OCI-LY3 (cell line): Measurements from ENCODE around the gene EHMT1.

Experiments used
- H2AFZ ChIP-seq: fragments of 200-600, 300-600 bp; shearing (Covaris generic); 2 replicates; pipeline ENCODE4 v1.6.0; 2014; ENCODE audit warnings: antibody characterized with exemption, low read depth, low read length
- H3K27ac ChIP-seq: fragments of 200-600, 300-600 bp; sonication (generic); 2 replicates; pipeline ENCODE4 v1.5.1; 2014; ENCODE audit warnings: mild to moderate bottlenecking, low read length, moderate library complexity, mixed read lengths
- H3K27me3 ChIP-seq: fragments of 200-600, 300-600 bp; sonication (generic); 2 replicates; pipeline ENCODE4 v1.6.1; 2014; ENCODE audit warnings: low read depth, low read length, mixed read lengths
- H3K36me3 ChIP-seq: fragments of 200-600, 300-600 bp; sonication (generic); replicated peaks from 2 replicates; pipeline ENCODE3; 2014; ENCODE audit warnings: low read depth, low read length, mixed read lengths
- H3K4me1 ChIP-seq: fragments of 300-600, 200-600 bp; sonication (generic); 2 replicates; pipeline ENCODE4 v1.6.1; 2014; ENCODE audit warnings: low read length, mixed read lengths
- H3K4me2 ChIP-seq: fragments of 200-600, 300-600 bp; sonication (generic); 2 replicates; pipeline ENCODE4 v1.6.1; 2014; ENCODE audit warnings: low read length, mixed read lengths
- H3K4me3 ChIP-seq: fragments of 300-600, 200-600 bp; sonication (generic); 2 replicates; pipeline ENCODE4 v1.5.1; 2014; ENCODE audit warnings: antibody characterized with exemption, mild to moderate bottlenecking, low read length, moderate library complexity
- H3K79me2 ChIP-seq: fragments of 300-600, 200-600 bp; shearing (Covaris generic); 2 replicates; pipeline ENCODE4 v1.6.1; 2014; ENCODE audit warnings: mild to moderate bottlenecking, low read length, mixed read lengths
- H3K9ac ChIP-seq: fragments of 300-600, 200-600 bp; shearing (Covaris generic); 2 replicates; pipeline ENCODE4 v1.6.0; 2014; ENCODE audit warnings: mild to moderate bottlenecking, low read length, moderate library complexity
- H3K9me3 ChIP-seq: fragments of 200-600, 300-600 bp; shearing (Covaris generic); 2 replicates; pipeline ENCODE4 v1.6.1; 2014; ENCODE audit warnings: low read length, mixed read lengths; ENCODE audit not compliant: insufficient read depth
- H4K20me1 ChIP-seq: fragments of 200-600, 300-600 bp; sonication (generic); 2 replicates; pipeline ENCODE4 v1.6.1; 2016; ENCODE audit warnings: low read length, mixed read lengths; ENCODE audit not compliant: insufficient read depth
- EZH2phosphoT487 ChIP-seq: fragments of 200-600 bp; shearing (Covaris generic); IDR thresholded peaks from 2 replicates; pipeline ENCODE4 v1.6.1; 2018; ENCODE audit warnings: antibody characterized with exemption, mixed run types, low read depth
- TF ChIP-seq, protein P1 (sequence below): fragments of 200-600, 300-600 bp; sonication (generic); IDR thresholded peaks from 2 replicates; pipeline ENCODE4 v1.5.1; 2014; ENCODE audit warnings: antibody characterized with exemption, low read length, low read depth

Gene EHMT1

DNA sequence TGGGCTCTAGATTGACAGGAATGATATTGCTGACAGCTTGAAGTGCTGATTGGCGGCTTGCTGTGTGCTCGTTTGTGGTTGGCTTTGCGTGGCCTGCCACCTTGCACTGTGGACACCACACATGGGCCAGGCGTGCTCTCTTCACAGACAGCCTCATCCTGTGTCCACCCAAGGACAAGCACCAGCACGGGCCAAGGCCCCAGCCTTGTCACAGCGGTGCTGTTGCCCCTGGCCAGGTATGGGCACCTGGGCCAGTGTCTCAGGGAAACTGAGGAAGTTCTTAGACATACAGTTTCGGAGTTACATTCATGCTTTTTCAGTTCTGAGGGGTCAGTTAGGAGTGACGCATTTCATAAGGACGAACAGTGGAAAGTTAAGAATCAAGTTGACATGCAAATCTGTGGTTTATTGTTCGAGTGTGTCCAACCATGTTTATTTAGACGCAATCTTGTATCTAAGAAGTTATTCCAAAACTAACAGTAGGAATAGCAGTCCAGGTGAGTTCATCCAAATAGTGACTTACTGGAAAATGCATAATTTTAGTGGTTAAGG, 125.9 kb downstream of the EHMT1 start:
- Histone ChIP-seq H3K36me3 (peaks cover 63% of the 10 kb centered on the region), H3K9me3 (no peaks in the 10 kb centered on the region), H3K4me1 (peaks cover 95% of the 10 kb centered on the region), H3K4me2 (peak overlapping the region; percentile 40), H3K27me3 (no peaks in the 10 kb centered on the region), H3K9ac (peak overlapping the region; percentile 80), H2AFZ (no peak overlapping the region), H3K27ac (peak overlapping the region; percentile 97), H4K20me1 (no peaks in the 10 kb centered on the region), H3K79me2 (peaks cover 66% of the 10 kb centered on the region), H3K4me3 (peak overlapping the region; percentile 4; the same call in 1 of the 2 replicates)
- TF ChIP-seq, protein P1, sequence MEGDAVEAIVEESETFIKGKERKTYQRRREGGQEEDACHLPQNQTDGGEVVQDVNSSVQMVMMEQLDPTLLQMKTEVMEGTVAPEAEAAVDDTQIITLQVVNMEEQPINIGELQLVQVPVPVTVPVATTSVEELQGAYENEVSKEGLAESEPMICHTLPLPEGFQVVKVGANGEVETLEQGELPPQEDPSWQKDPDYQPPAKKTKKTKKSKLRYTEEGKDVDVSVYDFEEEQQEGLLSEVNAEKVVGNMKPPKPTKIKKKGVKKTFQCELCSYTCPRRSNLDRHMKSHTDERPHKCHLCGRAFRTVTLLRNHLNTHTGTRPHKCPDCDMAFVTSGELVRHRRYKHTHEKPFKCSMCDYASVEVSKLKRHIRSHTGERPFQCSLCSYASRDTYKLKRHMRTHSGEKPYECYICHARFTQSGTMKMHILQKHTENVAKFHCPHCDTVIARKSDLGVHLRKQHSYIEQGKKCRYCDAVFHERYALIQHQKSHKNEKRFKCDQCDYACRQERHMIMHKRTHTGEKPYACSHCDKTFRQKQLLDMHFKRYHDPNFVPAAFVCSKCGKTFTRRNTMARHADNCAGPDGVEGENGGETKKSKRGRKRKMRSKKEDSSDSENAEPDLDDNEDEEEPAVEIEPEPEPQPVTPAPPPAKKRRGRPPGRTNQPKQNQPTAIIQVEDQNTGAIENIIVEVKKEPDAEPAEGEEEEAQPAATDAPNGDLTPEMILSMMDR = no peak
- TF ChIP-seq EZH2phosphoT487 = no peak

DNA sequence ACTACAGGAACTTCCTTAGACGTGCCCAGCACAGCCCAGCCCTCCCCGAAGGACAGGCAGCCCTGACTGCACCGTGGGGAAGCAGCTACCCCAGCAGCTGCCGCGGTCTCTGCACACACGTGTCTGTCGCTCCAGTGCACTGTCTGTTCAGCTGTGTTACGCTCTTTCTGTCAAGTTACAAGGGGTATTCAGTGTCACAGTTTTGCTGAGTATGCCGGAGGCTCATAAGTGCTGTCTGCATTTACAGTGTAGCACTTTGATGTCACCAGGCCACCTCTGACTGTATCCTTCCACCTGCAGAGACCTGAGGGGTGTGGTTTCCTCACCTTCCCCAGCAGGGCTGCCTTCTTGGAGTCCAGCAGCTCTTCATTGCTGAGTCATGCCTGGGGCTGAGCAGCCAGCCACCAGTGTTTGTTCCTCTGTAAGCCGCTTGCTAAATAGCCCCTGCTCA, 126.8 kb downstream of the EHMT1 start:
- peaks cover 94% of the 10 kb centered on the region for H3K4me1 ChIP-seq
- no peaks in the 10 kb centered on the region for H4K20me1 ChIP-seq
- peak overlapping the region; percentile 40 for H3K4me2 ChIP-seq
- H3K4me3 ChIP-seq = peak overlapping the region; percentile 23; the same call in 1 of the 2 replicates
- TF ChIP-seq, protein P1 = no peak
- TF ChIP-seq EZH2phosphoT487 = no peak
- no peak overlapping the region for H2AFZ ChIP-seq
- H3K9me3 ChIP-seq = no peaks in the 10 kb centered on the region
- no peaks in the 10 kb centered on the region for H3K27me3 ChIP-seq
- peak overlapping the region; percentile 97 for H3K27ac ChIP-seq
- peaks cover 66% of the 10 kb centered on the region for H3K79me2 ChIP-seq
- peaks cover 64% of the 10 kb centered on the region for H3K36me3 ChIP-seq
- H3K9ac ChIP-seq = peak overlapping the region; percentile 80

- TF ChIP-seq, protein P1 = no peak
- TF ChIP-seq EZH2phosphoT487 = no peak
- Histone ChIP-seq H2AFZ (no peak overlapping the region), H3K27ac (peak overlapping the region; percentile 97), H3K9ac (peak overlapping the region; percentile 58), H3K4me1 (peaks cover 70% of the 10 kb centered on the region), H3K79me2 (peaks cover 57% of the 10 kb centered on the region), H3K27me3 (no peaks in the 10 kb centered on the region), H3K9me3 (no peaks in the 10 kb centered on the region), H3K4me2 (peak overlapping the region; percentile 43), H3K36me3 (peaks cover 80% of the 10 kb centered on the region), H3K4me3 (no peak overlapping the region), H4K20me1 (no peaks in the 10 kb centered on the region)
These were observed 129.5 kb downstream of the EHMT1 start for GRCh38 chr9:137748311-137748710.

DNA sequence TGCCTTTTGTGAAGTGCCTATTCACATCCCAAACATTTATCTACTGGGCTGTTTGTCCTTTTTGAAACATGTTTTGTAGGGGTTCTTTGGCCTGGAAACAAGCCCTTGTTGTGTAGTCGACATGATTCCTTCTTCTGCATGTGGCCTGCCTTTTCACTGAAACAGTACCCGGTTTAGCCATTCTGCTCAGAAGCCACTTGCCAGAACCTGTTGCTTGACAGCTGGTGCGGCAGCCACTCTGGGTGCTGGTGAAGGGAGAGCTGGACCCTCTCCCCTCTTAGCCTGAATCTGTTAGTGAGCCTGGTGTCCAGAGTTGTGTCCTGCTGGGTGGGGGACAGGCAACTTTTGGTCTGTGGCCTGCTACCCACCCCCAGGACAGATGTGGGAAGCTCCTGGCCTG, 129.9 kb downstream of the EHMT1 start:
- Histone ChIP-seq H3K27ac (peak overlapping the region; percentile 97), H3K4me1 (peaks cover 65% of the 10 kb centered on the region), H2AFZ (no peak overlapping the region), H3K9me3 (no peaks in the 10 kb centered on the region), H3K79me2 (peaks cover 53% of the 10 kb centered on the region), H3K36me3 (peaks cover 79% of the 10 kb centered on the region), H3K4me2 (peak overlapping the region; percentile 43), H3K27me3 (no peaks in the 10 kb centered on the region), H4K20me1 (no peaks in the 10 kb centered on the region), H3K4me3 (peak overlapping the region; percentile 8; the same call in 1 of the 2 replicates), H3K9ac (peak overlapping the region; percentile 58)
- no peak for TF ChIP-seq EZH2phosphoT487
- TF ChIP-seq, protein P1 = no peak
